HepG2 (cell line): ENCODE data around the gene ZNF22. TPM values are rescaled to one million over a fixed set of nuclear protein-coding genes. Genes with fewer than 3 reads are reported as not detected.

Experiments
- BORCS8-MEF2B ChIP-seq: sonication (generic); formaldehyde crosslinking; IDR thresholded peaks from 2 replicates; pipeline ENCODE4 v1.8.0; 2022; ENCODE audit warnings: mild to moderate bottlenecking, missing genetic modification reagents
- HNRNPL ChIP-seq: fragments of 200-400 bp; formaldehyde crosslinking; IDR thresholded peaks from 2 replicates; pipeline ENCODE4 v1.6.1; 2017; ENCODE audit warnings: mild to moderate bottlenecking, low read depth, low read length
- MTA1 ChIP-seq: sonication (generic); formaldehyde crosslinking; IDR thresholded peaks from 2 replicates; pipeline ENCODE4 v1.4.0; 2020; ENCODE audit warnings: missing genetic modification reagents, mild to moderate bottlenecking, borderline replicate concordance
- NFYC ChIP-seq: IDR thresholded peaks from 2 replicates; pipeline ENCODE4 v1.6.1; 2016; ENCODE audit warnings: missing genetic modification reagents, missing compliant biosample characterization
- RAD21 ChIP-seq: fragments of 450-650 bp; formaldehyde crosslinking; IDR thresholded peaks from 2 replicates; pipeline ENCODE4 v1.5.0; 2020; ENCODE audit warnings: mild to moderate bottlenecking
- RFXANK ChIP-seq: IDR thresholded peaks from 2 replicates; pipeline ENCODE4 v1.6.1; 2016
- SMAD1 ChIP-seq: sonication (generic); formaldehyde crosslinking; IDR thresholded peaks from 2 replicates; pipeline ENCODE4 v1.4.0; 2020; ENCODE audit warnings: missing genetic modification reagents, low read depth, mild to moderate bottlenecking, borderline replicate concordance
- SRSF1 ChIP-seq: fragments of 200-400 bp; formaldehyde crosslinking; optimal IDR thresholded peaks from 2 replicates; pipeline ENCODE3; 2017; ENCODE audit warnings: mild to moderate bottlenecking, low read depth, low read length, moderate library complexity
- ZFP41 ChIP-seq: sonication (generic); formaldehyde crosslinking; IDR thresholded peaks from 2 replicates; pipeline ENCODE4 v1.4.0; 2020; ENCODE audit warnings: mild to moderate bottlenecking, missing genetic modification reagents, borderline replicate concordance
- ZFP90 ChIP-seq: sonication (generic); formaldehyde crosslinking; IDR thresholded peaks from 2 replicates; pipeline ENCODE4 v1.8.0; 2022; ENCODE audit warnings: missing genetic modification reagents, mild to moderate bottlenecking, inconsistent platforms, borderline replicate concordance
- ZNF12 ChIP-seq: sonication (generic); formaldehyde crosslinking; IDR thresholded peaks from 2 replicates; pipeline ENCODE4 v1.5.0; 2020; ENCODE audit warnings: missing genetic modification reagents
- ZNF143 ChIP-seq: sonication (generic); formaldehyde crosslinking; IDR thresholded peaks from 2 replicates; pipeline ENCODE4 v1.4.0; 2020; ENCODE audit warnings: missing genetic modification reagents
- ZNF451 ChIP-seq: sonication (generic); formaldehyde crosslinking; IDR thresholded peaks from 2 replicates; pipeline ENCODE4 v1.5.0; 2020; ENCODE audit warnings: mild to moderate bottlenecking, missing genetic modification reagents
- polyA plus RNA-seq, 8 experiments: library from polyadenylated mRNA; depleted of rRNA in 3 of 8; stranded (reverse) in 7 of 8; unstranded in 1 of 8; fragments of >200 nt; fragmentation: Illumina TruSeq in 4 of 8; extraction: Trizol in 4 of 8; gene quantifications; 2 replicates each; pipeline versions ENCODE4 v1.2.1 to v1.2.3, GENCODE V29; 2011 to 2016; ENCODE audit warnings: low read depth in 4 of 8, missing spikeins in 1 of 8, mixed read lengths in 1 of 8; ENCODE audit not compliant: insufficient read depth in 1 of 8
- total RNA-seq, 5 experiments: library from RNA; depleted of rRNA; stranded (reverse); fragments of >200 nt; fragmentation: Illumina TruSeq; extraction: Trizol; gene quantifications; 2 replicates each; pipeline ENCODE4 v1.2.3, GENCODE V29; 2016; ENCODE audit warnings: low read depth in 1 of 5
- TF ChIP-seq, protein P1 (sequence below): sonication (generic); formaldehyde crosslinking; IDR thresholded peaks from 2 replicates; pipeline ENCODE4 v1.9.0; 2022; ENCODE audit warnings: missing genetic modification reagents, mild to moderate bottlenecking, borderline replicate concordance
- TF ChIP-seq, protein P2 (sequence below): sonication (generic); formaldehyde crosslinking; IDR thresholded peaks from 2 replicates; pipeline ENCODE4 v1.9.0; 2021; ENCODE audit warnings: missing genetic modification reagents, borderline replicate concordance
- TF ChIP-seq, protein P3 (sequence below): sonication (generic); formaldehyde crosslinking; IDR thresholded peaks from 2 replicates; pipeline ENCODE4 v1.5.0; 2020; ENCODE audit warnings: mild to moderate bottlenecking, missing genetic modification reagents
- TF ChIP-seq, protein P4 (sequence below), 2 experiments: sonication (generic) in 1 of 2; formaldehyde crosslinking in 1 of 2; IDR thresholded peaks; 2 replicates each; pipeline versions ENCODE4 v1.4.0 to v1.6.1; 2016 to 2020; ENCODE audit warnings: borderline replicate concordance in 1 of 2, low read depth in 1 of 2, mild to moderate bottlenecking in 1 of 2, missing genetic modification reagents in 1 of 2

ZNF22 gene
- total and polyA plus RNA-seq, 2 of the 13 experiments (the other 11 are each of a cell fraction or from before 2014, with no cell fraction given): 0.40 to 1.3 TPM

DNA sequence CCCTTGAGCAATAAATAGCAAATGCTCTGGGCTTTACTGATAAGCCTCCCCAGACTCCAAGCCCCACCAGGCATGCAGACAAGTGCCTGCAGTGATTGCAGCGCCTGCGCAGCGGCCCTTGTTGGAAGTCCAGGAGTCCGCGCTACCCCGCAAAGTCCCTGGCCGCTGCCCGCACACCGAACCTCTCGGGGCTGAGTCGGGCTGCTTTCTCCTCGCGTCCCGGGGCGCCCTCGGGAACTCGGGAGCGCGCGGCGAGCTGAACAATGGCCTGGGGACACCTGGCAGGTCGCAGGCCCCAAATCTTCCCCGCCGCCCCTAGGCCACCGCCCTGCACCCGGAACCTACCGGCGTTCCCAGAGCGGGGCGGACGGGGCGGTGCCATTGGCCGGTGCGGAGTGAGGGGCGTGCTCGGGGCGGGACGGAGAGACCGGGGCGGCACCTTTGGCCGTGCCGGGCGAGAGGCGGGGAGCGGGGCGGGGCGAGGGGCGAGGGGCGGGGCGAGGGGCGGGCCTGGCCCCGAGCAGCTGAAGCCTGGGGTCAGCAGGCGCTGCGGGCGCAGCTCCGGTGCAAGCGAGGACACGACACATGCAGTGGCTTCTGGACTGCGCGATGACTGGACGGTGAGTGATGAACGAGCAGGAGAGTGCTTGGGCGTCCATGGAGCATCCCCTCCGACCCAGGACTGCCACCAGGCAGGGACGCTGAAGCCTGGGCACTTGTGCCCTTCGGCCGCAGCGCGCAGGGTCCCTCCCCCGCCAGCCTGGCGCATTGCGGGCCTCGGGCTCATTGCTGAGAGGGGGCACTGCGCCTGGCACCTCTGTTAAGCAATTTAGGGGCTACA lies 41.3 kb upstream of the ZNF22 start, which contains the start of gene RASSF4 (continued):
- TF ChIP-seq, protein P1, sequence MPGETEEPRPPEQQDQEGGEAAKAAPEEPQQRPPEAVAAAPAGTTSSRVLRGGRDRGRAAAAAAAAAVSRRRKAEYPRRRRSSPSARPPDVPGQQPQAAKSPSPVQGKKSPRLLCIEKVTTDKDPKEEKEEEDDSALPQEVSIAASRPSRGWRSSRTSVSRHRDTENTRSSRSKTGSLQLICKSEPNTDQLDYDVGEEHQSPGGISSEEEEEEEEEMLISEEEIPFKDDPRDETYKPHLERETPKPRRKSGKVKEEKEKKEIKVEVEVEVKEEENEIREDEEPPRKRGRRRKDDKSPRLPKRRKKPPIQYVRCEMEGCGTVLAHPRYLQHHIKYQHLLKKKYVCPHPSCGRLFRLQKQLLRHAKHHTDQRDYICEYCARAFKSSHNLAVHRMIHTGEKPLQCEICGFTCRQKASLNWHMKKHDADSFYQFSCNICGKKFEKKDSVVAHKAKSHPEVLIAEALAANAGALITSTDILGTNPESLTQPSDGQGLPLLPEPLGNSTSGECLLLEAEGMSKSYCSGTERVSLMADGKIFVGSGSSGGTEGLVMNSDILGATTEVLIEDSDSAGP (CRISPR knock-in tag): peak; percentile 52; the same call in 1 of the 2 replicates
- TF ChIP-seq, protein P2, sequence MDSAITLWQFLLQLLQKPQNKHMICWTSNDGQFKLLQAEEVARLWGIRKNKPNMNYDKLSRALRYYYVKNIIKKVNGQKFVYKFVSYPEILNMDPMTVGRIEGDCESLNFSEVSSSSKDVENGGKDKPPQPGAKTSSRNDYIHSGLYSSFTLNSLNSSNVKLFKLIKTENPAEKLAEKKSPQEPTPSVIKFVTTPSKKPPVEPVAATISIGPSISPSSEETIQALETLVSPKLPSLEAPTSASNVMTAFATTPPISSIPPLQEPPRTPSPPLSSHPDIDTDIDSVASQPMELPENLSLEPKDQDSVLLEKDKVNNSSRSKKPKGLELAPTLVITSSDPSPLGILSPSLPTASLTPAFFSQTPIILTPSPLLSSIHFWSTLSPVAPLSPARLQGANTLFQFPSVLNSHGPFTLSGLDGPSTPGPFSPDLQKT (CRISPR knock-in tag): no peak
- TF ChIP-seq ZNF143 (CRISPR knock-in tag) (peak; percentile 23; the same call in 1 of the 2 replicates), NFYC (peak; percentile 63), ZFP41 (CRISPR knock-in tag) (no peak; the same call in 1 of the 2 replicates), RAD21 (CRISPR knock-in tag) (peak; percentile 55), MTA1 (0 out of 2 replicates have a peak, but pooled peaks have one; percentile 18), SMAD1 (CRISPR knock-in tag) (peak; percentile 61; the same call in 1 of the 2 replicates), SRSF1 (peak; percentile 38), ZNF451 (CRISPR knock-in tag) (no peak; the same call in none of the 2 replicates), HNRNPL (peak; percentile 89), ZFP90 (CRISPR knock-in tag) (peak; percentile 44; the same call in 1 of the 2 replicates), RFXANK (CRISPR knock-in tag) (no peak), BORCS8-MEF2B (CRISPR knock-in tag) (0 out of 2 replicates have a peak, but pooled peaks have one; percentile 53), ZNF12 (CRISPR knock-in tag) (no peak; the same call in 1 of the 2 replicates)
- TF ChIP-seq, protein P3, sequence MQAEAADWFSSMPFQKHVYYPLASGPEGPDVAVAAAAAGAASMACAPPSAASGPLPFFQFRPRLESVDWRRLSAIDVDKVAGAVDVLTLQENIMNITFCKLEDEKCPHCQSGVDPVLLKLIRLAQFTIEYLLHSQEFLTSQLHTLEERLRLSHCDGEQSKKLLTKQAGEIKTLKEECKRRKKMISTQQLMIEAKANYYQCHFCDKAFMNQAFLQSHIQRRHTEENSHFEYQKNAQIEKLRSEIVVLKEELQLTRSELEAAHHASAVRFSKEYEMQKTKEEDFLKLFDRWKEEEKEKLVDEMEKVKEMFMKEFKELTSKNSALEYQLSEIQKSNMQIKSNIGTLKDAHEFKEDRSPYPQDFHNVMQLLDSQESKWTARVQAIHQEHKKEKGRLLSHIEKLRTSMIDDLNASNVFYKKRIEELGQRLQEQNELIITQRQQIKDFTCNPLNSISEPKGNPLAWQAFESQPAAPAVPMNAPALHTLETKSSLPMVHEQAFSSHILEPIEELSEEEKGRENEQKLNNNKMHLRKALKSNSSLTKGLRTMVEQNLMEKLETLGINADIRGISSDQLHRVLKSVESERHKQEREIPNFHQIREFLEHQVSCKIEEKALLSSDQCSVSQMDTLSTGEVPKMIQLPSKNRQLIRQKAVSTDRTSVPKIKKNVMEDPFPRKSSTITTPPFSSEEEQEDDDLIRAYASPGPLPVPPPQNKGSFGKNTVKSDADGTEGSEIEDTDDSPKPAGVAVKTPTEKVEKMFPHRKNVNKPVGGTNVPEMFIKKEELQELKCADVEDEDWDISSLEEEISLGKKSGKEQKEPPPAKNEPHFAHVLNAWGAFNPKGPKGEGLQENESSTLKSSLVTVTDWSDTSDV (CRISPR knock-in tag): no peak
- TF ChIP-seq, protein P4, sequence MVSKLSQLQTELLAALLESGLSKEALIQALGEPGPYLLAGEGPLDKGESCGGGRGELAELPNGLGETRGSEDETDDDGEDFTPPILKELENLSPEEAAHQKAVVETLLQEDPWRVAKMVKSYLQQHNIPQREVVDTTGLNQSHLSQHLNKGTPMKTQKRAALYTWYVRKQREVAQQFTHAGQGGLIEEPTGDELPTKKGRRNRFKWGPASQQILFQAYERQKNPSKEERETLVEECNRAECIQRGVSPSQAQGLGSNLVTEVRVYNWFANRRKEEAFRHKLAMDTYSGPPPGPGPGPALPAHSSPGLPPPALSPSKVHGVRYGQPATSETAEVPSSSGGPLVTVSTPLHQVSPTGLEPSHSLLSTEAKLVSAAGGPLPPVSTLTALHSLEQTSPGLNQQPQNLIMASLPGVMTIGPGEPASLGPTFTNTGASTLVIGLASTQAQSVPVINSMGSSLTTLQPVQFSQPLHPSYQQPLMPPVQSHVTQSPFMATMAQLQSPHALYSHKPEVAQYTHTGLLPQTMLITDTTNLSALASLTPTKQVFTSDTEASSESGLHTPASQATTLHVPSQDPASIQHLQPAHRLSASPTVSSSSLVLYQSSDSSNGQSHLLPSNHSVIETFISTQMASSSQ (IDR thresholded peaks at IDR 0.05; ENCODE audit: low read depth): no peak
- TF ChIP-seq, protein P4 (CRISPR knock-in tag; IDR thresholded peaks at IDR 0.05; ENCODE audit: borderline replicate concordance): peak; percentile 59; the same call in 1 of the 2 replicates
